ENCODE measurements around the gene DTX4. TPM values are rescaled to one million over a fixed set of nuclear protein-coding genes. Genes with fewer than 3 reads are reported as not detected.
A peak's percentile ranks its signal among the peaks of the same experiment; 100 is the strongest.

Gene DTX4
- total and polyA plus RNA-seq, 2 of the 4 experiments (the other 2 are of a cell fraction), result 2.7 to 3.0 TPM

- WGBS, 2 experiments (ENCODE audit: extremely low coverage in 2 of 2, insufficient read length in 1 of 2), result 80% methylated on average over 1 of the region's 2 CpGs; no CpG with 5 or more reads in 1 of the 2 experiments
- intact Hi-C loops (cut with micrococcal nuclease), result no loop called here
- H3K23ac ChIP-seq (ENCODE audit: low read depth, low read length), result no peak overlapping the region
These were observed 24.8 kb downstream of the DTX4 start for GRCh38 chr11:59196777-59197176.

More at GRCh38 chr11:59196777-59197176, 24.8 kb downstream of the DTX4 start:
- dilution Hi-C loops (cut with HindIII; ENCODE audit: low sequenced_read_pairs, unreplicated experiment), result no loop called here
- no peak overlapping the region for H3K4ac ChIP-seq (ENCODE audit: low read depth, low read length)
- H2AK5ac ChIP-seq (ENCODE audit: low read depth, low read length), result no peak overlapping the region
- H3K18ac ChIP-seq (ENCODE audit: low read depth, low read length), result no peak overlapping the region
- no peak overlapping the region for H4K91ac ChIP-seq (ENCODE audit: insufficient read depth, low read depth, low read length)
- no peak overlapping the region for H4K5ac ChIP-seq (ENCODE audit: low read depth, low read length)
- H3K79me1 ChIP-seq (ENCODE audit: low read depth in 1 of 2, low read length in 2 of 2), result no peaks in the 10 kb centered on the region
- H3K56ac ChIP-seq (ENCODE audit: extremely low read depth, insufficient read depth, low read length), result no peak overlapping the region
- CTCF ChIA-PET, result no interaction called here
- no peak overlapping the region for H2AFZ ChIP-seq (replicated peaks; ENCODE audit: low read length, poor library complexity)
- H3K4me1 ChIP-seq (ENCODE audit: control insufficient read depth, insufficient read depth, low read length), result peaks cover 4% of the 10 kb centered on the region; the same call in 1 of the 2 replicates
- H3K27me3 ChIP-seq (ENCODE audit: control insufficient read depth, insufficient read depth, low read length), result no peaks in the 10 kb centered on the region
- H4K8ac ChIP-seq (ENCODE audit: low read depth in 2 of 2, low read length in 2 of 2), result no peak overlapping the region
- no peak overlapping the region for H2AK9ac ChIP-seq (replicated peaks; ENCODE audit: low read depth, low read length, poor library complexity)
- DNase-seq, result no peak
- in situ Hi-C loops (cut with MboI; ENCODE audit: low sequenced_read_pairs), result no loop called here
- no peak overlapping the region for H2BK120ac ChIP-seq (ENCODE audit: low read depth, low read length)
- peak; percentile 41; the same call in 1 of the 2 replicates for TF ChIP-seq CEBPB (IDR thresholded peaks at IDR 0.05; ENCODE audit: low read depth, low read length)
- no peak for TF ChIP-seq BHLHE40 (IDR thresholded peaks at IDR 0.05; ENCODE audit: low read depth, low read length)
- no peak overlapping the region for H2BK20ac ChIP-seq (ENCODE audit: low read depth, low read length)
- no peak overlapping the region for H3K9ac ChIP-seq (ENCODE audit: low read depth, low read length)
- BruUV-seq (replicated peaks), result no TSS peak
- H3K14ac ChIP-seq (replicated peaks; ENCODE audit: low read depth, low read length), result no peak overlapping the region
- H3K4me3 ChIP-seq (ENCODE audit: insufficient read depth, low read depth, low read length), result no peak overlapping the region
- no peak overlapping the region for H3K4me2 ChIP-seq (ENCODE audit: low read depth, low read length)
- H3K9me1 ChIP-seq (ENCODE audit: insufficient read depth, low read length), result peaks cover 8% of the 10 kb centered on the region; the same call in 1 of the 2 replicates
- H3K27ac ChIP-seq (ENCODE audit: insufficient read depth, low read length), result no peak overlapping the region
- H2BK5ac ChIP-seq (ENCODE audit: low read depth, low read length, poor library complexity, severe bottlenecking), result no peak overlapping the region
- H2BK15ac ChIP-seq (ENCODE audit: low read depth, low read length), result no peak overlapping the region
- no peak for ATAC-seq (ENCODE audit: low read depth)
- no peaks in the 10 kb centered on the region for H3K9me3 ChIP-seq (ENCODE audit: control insufficient read depth, insufficient read depth, low read length)
- H3K36me3 ChIP-seq (ENCODE audit: control insufficient read depth, insufficient read depth, low read length), result peaks cover 48% of the 10 kb centered on the region
- no peaks in the 10 kb centered on the region for H4K20me1 ChIP-seq (ENCODE audit: insufficient read depth, low read length)
- POLR2A ChIA-PET (ENCODE audit: unreplicated experiment), result no interaction called here
